OCI-M1 (cell line): ENCODE results near the gene SARDH.

ENCODE experiments used
- DNase-seq: peaks from one replicate; lab custom pipeline; 2025; lab: John Stamatoyannopoulos, UW

The SARDH gene

DNA sequence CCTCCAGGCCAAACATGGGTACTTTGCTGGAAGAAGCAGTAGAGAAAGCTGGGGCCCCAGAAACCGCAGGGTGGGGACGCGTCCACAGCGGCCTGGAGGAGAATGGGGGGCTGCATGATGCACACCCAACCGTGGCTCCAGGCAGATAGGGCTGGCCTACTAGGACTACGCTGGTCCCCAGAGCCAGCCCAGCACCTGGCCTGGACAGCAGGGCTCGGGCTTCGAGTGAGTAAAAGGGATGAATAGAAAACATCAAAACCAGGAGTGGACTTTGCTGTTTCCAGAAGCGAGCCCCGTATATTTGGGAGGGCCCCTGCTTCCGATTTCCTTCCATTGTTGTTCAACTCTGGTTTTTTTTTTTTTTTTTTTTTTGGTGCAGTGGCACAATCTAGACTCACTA lies 71.3 kb downstream of the SARDH start:
- DNase-seq: no peak

DNA sequence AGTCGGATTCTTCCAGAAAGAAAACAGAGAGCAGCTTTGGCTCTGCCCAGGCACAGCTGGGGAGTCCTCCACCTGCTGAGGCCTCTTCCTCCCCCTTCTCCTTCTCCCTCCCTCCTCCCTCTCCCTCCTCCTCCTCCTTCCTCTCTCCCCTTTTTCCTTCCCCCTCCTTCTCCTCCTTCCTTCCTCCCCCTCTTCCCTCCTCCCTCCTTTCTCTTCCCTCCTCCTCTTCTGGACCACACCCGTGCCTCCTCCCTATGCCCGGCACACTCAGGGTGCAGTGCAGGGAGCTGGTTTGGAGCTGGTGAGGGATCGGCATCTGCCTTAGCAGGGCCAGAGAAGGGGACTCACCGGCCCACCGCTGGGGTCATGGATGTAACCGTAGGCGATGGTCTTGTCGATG lies 71.8 kb downstream of the SARDH start:
- DNase-seq: no peak

DNA sequence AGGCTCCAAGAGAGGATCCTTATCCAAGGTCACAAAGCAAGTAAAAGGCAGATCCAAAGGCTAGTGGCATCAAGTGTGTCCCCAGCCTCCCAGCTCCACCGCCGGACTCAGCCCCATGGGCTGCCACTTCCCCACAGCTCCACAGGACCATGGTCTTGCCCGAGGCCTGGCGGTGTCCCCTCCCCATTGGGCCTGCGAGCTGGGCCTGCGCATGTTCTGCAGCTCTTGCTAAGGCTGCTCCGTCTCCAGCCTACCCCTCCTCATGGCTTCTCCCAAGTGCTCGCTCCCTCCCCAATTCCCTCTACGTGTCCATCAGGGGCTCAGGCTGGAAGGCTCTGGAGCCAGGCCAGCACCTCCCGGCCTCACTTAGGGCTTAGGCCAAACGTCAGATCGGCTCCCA lies 72.6 kb downstream of the SARDH start:
- DNase-seq: no peak

DNA sequence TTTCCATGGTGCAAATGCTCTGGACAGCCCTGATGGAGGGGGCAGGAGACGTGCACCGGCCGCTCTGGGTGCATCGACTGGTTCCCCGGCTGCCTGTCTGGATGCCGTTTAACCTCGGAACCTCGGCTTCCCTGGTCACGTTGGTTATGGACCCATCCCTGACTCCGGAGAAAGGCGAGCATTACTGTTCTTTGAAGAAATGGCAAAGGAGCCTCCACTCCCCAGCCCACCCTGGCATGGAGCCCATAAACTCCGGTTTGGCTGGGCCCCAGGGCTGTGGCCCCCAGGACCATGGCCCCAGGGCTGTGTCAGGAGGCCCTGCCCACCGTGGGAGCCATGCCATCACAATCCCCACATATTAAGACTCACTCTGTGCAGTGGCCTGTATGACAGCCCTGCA lies 73.1 kb downstream of the SARDH start:
- DNase-seq: no peak

DNA sequence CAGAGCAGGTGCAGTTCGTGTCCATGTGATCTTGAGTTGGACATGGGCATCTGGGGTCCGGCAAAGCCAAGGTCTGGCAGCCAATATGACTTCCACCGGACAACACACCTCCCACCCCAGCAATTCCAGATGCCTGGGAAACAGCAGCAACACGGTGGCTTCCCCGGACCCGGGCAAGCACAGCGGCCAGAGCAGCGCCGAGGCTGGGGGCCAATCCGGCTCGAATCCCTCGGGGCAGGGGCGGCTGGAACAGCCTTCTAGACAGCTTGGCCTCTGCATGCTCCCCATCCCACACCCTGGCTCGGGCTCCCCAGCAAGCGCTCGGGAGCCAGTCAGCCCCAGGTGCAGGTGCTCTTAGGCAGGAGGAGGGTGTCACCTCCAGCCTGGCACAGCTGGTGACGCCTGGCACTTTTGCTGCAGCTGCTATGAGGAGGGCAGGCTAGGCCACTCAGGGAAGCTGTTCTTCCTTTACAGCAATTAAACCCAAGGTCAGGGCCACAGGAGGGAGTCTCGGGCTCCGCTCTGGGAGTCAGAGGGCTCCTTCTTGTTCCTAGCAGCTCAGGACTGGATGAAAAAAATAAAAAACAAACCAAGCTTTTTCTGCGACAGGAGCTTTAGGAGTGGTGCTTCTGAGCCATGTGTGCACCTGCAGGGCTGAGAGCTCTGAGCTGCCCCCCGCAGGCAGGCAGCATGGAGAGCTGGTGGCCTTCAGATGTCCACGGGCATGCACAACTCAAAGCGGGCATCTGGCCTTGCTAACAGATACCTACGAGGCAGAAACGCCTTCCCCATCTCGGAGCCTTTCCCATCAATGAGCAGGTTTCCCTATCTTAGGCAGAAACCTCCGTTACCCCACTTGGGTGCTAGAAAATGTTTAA lies 73.7 kb downstream of the SARDH start:
- no peak for DNase-seq

DNA sequence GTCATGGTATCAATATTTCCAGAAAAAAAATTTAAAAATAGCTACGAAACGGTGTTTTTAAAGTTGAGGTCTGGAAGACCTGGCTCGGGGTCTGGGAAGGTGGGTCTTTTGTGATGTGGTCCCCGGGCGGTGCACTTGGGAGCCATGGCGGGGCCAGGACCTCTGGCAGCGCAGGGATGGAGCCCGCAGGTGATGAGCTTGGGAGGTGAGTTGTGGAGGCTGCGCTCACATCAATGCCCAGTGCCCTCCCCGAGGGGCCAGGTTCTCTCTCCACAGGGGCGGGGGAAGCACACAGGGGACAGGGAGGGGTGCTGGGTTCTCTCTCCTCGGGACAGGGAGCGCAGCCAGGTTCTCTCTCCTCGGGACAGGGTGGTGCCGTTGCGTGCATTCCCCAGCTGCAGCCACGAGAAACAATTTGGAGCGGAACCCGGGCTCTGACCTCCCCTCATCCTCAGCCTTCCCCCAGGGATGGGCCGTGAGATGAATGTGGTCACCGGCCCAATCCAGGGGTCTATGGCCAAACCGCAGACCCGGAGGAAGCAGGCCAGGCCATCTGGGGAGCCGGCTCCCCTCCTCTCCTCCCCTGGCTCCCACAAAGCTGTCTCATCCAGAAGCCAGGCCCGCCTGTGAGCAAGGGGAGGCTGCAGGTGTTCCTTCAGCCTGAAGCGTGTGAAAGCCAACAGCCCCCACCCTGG lies 76.2 kb downstream of the SARDH start:
- DNase-seq: no peak

DNA sequence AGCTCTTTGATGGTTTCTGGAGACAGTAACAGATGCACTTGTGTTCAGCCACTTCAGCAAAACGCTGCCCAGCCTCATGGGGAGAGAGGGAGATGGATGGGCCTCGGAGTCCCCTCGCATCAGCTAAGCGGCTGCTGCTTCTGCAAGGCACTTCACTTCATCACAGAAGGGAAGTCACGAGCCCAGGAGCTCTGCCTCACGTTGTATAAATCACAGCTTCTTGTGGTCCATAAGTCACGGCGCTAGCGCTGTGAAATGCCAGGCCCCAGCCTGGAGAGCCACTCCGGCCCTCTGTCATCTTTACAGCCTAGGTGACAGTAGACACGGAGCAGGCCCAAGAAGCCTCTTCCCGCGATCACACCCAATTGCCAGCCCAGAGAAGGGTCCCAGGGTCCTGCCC lies 78.6 kb downstream of the SARDH start:
- DNase-seq: no peak

DNA sequence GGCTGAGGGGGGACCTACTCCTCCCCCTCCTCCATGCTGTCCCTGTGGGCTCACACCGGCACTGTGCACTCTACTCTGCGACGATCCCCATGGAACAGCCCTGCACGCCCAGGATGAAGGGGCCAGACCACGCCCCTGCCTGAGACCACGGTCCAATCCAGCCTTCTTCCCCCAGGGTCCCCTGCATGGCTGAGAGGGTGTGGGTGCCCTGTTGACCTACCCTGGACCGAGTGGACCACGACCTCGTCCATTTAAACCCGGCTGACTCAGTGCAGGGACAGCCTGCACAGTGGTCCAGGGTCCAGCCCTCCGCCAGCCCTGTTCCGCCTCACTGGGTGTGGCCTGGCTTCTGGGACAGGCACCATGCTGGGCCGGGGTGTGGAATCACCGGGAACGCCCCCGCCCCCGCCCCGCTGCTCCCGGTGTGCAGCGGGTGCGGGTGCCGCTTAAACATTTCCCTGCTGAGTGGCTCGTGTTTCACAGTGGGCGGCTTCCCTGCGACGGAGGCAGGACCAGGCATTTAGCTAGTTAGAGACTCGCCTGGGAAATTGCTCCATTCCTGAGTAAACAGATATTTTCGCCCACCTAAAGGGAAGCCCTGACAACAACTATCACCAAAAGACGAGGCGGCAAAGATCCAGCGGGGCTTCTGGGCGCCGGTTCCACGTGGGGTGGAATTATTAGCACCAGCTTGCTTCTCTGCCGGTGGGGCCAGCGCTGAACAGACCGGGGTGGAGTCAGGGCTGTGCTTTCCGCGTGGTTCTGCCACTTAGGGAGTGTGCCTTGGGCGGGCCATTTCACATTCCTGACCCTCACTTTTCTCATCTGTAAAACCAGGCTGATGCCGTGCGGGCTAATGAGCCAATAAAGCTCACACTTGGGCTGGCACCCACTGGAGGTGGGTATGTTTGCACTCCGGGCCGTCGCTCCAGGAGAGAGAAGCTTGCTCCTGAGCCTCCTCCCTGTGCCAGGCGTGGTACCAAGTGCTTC lies 79.4 kb downstream of the SARDH start:
- DNase-seq: no peak

DNA sequence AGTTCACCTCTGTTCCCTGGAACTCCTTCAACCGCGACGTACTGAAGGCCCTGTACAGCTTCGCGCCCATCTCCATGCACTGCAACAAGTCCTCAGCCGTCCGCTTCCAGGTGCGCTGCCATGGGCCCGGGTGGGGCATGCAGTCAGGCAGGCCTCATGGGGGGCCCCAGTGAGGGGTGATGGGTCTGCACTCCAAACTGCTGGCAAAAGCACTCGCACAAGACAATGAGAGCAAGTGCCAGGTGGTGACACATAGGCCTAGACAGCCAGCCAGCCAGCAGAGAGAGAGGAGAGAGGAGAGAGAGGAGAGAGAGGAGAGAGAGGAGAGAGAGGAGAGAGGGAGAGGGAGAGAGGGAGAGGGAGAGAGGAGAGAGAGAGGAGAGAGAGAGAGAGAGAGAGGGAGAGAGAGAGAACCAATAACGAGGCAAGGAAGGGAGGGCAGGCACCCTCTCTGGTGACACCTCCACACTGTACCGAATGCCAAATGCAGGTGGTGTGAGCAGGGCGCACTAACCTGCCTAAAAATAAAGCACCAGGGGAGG lies 81.0 kb downstream of the SARDH start:
- DNase-seq: no peak

DNA sequence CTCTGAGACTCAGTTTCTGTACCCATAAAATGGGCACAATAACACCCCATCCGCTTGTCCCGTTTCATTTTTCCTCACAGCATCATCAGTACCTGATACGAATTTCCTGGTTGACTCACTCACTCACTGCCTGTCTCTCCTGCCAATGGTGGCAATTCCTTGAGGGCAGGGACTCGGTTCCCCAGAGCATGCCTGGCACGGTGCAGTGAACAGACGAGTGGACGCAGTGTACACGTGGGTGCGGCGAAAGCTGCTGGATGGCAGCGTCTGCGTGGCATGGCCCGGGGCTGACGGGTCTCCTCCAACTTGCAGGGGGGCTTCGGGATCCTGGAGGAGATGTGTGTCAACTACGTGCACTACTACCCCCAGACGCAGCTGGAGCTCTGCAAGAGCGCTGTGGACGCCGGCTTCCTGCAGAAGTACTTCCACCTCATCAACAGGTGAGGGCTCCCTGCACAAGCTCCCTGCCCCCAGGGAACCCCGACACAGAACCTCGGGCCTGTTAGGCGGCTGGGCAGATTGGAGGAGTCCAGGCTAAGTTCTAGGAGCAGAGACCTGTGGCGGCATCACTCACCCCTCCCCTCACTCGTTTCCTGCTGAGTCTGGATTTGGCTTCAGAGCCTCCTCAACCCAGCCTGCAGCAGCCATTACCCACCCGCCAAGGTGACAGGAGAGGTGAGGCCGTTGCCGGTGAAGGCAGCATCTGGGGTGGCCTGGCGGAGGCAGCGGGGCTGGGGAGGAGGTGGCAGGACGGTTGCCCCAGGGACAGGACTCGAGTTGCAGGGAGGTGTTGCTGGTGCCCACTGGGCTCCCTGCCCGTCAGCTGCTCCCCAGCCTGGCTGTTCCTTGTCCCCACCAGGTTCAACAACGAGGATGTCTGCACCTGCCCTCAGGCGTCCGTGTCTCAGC lies 81.7 kb downstream of the SARDH start:
- no peak for DNase-seq

DNA sequence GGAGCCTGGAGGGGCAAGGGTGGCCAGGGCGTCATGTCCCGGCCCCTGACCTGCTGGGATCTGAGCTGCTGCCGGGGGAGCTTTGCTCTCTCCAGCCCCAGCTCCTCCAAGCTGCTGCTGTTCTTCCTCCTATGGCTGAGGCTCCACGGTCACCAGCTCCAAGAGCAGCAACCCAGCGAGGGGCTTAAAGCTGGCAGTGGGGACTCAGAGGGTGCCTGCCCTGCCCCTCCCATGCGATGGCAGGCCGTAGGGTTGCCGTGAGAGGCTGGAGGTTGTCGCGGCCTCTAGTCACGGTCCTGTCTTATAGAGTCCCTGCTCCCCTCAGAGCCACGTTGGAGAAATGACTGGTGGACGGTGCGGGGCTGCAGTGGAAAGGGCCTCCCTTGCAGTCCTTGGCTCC lies 82.5 kb downstream of the SARDH start:
- no peak for DNase-seq

DNA sequence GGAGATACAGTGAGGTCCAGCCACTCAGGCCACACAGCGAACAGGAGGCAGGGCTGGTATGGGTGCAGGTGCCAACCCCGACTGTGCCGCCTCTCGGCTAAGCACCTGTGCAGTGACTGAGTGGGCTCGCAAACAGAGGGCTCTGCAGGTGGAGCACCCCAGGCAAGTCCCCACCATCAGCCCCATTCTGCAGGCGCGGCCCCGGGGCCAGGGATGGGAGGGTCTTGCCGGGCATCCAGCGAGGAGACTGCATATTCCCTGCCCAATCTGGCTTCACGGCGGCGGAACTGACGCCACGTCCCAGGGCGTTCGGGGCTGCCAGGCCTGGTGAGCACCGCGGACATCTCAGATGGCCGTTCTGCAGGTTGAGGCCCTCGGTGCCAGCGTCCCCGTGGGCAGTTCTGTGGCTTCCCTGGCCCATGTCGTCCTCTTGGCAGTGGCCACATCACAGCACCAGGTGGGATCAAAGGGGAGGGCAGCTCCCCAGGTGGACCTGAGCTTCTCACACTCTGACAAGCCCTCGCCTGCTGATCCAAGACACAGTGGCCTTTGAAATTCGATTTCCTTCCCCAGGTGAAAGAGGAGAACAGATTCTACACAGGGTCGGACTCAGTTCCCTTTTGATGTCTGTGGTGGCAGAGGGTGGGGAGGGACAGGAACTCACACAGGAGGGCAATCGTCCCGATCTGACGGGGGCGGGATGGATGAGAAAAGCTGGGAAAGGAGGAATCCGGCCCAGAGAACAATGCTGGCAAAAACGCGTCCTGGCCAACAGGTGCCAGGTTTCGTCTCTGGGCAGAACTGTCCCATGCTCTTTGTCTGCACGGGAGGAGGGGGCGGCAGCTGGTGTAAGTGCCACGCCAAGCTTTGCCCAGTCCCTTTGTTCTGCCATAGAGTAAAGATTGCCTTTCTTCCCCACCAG lies 83.2 kb downstream of the SARDH start:
- DNase-seq: no peak

DNA sequence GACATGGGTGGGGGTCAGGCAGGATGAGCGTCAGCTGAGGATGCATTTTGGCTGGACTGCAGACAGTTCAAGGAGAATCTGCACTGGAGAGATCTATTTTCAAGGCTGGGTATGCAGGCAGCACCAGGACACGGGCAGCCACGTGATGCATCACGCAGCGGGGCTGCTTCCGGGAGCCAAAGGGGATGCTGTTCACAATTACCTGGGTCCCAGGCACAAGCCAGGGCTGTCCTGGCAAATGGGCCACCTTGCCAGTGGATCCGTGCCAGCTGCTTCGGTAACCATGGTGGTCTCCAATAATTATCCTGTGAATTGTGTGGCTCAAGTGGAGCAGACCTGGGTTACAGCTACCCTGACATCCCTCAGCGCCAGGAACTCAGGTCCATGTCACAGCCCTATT lies 84.5 kb downstream of the SARDH start:
- no peak for DNase-seq

DNA sequence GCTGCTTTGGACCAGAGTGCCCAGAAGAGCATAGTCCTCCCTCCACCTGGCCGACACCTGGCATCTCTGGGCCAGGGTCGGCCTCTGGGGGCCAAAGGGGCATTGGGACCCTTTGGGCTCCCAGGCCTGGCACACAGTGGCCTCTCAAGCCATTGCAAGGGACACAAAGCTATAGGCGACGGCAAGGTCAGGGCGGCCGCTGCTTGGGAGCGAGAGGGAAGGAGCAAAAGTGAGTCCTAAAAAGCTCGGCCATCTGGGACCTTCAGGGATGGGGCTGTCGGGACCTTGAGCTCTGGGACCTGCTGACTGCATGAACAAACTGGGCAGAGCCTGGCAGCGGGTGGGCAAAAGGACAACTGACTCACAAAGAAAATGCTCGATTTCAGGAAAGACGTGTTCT lies 88.1 kb downstream of the SARDH start:
- no peak for DNase-seq

DNA sequence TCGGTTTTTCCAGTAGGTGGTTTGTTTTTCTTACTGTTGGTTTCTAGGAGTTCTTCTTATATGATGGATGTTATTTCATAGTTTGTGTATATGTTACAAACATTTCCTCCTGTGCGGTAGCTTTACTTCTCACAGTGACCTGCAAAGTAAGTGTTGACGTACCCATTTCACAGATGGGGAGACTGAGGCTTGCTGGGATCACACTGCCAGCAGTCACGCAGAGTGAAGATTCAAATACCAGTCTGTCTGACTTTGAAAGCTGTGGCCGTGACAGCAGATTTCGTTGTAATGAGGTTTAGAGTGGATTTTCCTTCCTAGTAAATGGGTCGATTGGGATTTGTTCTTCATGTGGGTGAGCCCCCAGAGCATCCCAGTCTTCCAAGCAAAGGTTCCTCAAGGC lies 89.0 kb downstream of the SARDH start:
- no peak for DNase-seq

DNA sequence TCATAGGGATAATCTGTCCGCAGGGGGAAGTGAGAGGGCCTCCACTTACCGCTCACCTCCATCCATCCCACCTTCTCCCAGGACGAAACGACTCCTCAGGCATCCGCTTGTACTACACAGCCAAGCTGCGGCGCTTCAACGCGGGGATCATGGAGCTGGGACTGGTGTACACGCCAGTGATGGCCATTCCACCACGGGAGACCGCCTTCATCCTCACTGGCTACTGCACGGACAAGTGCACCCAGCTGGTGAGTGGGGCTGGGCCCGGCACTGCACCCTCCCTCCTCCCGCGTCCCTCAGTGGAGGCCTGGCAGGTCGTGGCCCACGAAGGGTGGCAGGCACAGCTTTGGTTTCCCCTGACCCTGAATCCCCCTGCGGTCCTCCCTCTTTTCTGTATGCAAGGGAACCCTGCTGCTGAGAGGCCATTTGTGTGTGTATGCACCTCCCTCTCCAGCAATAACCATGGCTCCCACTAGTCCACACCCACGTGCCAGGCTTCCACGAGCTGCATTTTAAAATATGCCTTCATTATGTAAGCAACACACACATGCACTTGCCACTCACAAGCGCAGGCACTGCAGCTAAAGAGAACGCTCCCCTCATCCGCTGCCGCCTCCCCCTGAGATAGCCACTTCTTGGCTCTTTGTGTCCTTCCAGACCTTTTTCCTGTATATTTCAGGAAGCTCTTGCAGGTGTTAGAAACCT lies 90.2 kb downstream of the SARDH start:
- no peak for DNase-seq

DNA sequence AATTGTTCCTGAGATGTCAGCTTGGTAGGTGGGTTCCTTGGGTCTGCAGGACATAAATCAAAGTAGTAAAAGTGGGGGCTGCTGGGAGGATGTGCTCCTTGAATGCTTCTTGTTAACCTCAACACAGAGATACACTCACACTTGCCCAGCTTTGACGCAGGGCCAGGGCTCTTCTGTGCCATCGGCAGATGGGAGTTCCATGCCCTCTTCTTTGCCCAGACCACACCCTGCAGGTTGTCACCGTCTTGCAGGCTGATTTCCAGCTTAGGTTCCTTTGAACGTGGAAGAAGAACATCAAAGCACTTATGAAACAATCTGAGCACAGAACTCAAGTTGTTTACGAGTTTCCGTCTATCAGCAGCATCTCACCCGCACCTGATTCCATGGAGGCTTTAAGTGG lies 91.0 kb downstream of the SARDH start:
- no peak for DNase-seq

DNA sequence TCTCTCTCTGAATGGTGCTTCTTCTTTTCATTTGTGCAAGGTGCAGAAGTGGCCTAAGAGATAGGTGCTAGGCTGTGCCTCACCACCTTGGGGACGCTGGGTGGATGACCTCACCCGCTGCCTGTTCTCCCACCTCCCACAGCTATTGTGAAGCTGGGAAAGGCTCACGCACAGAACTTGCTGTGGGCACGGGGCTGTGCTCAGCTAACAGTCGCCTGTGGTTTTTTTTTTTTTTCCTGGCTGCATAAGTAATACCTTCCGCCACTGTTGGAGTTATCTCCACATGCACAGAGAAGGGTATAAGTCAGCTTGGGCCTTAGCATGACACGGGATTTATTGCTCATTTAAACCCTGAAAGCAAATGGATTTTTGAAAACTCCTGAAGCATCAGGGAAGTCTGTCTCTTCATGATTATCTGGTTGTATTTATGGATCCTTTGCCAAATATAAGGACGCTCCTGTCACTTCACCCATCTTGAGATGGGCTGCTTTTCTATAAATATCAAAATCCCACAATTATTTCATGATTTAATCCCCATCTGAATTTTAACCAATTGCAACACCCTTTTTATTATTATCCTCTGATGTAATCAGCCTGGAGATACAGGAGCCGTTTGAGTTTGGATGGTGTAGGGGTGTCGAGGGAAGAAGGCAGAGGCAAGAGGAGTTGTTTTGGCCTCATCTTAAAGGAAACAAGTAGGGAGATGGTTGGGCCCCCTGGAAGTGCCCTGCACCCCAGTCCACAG lies 93.0 kb downstream of the SARDH start:
- DNase-seq: peak; percentile 16
